Right ventricle myocardium superior (tissue), 1 donor: ENCODE results near the gene ZNF593. TPM values are rescaled to one million over a fixed set of nuclear protein-coding genes. Genes with fewer than 3 reads are reported as not detected.
A peak's percentile ranks its signal among the peaks of the same experiment; 100 is the strongest.

Experiments used
- ATAC-seq: fragments of 200-7000 bp; cut with Tn5 transposase; one replicate; pipeline ENCODE4 v1.9.1; 2020; ENCODE audit warnings: mild to moderate bottlenecking; ENCODE audit not compliant: poor library complexity
- DNase-seq: peaks from one replicate; pipeline ENCODE4 v3.0.0-alpha.2; 2020
- intact Hi-C: fragments of 100-400 bp; cut with DNase I; formaldehyde crosslinking; loops from one replicate; pipeline ENCODE4 v1.11.2; 2022
- total RNA-seq: library from RNA; stranded (reverse); fragmentation: NEBNext Ultra II Directional; extraction: Animal tissue kit (Norgen Biotek cat#: 25700); gene quantifications from one replicate; pipeline ENCODE4 v1.2.1, GENCODE V29; 2021
- donor health status: DM: no; HTN: yes; CAD: no; lungs with severe emphysema.

The ZNF593 gene
- total RNA-seq, 1 donor from 2014 or later = 14.1 TPM

DNA sequence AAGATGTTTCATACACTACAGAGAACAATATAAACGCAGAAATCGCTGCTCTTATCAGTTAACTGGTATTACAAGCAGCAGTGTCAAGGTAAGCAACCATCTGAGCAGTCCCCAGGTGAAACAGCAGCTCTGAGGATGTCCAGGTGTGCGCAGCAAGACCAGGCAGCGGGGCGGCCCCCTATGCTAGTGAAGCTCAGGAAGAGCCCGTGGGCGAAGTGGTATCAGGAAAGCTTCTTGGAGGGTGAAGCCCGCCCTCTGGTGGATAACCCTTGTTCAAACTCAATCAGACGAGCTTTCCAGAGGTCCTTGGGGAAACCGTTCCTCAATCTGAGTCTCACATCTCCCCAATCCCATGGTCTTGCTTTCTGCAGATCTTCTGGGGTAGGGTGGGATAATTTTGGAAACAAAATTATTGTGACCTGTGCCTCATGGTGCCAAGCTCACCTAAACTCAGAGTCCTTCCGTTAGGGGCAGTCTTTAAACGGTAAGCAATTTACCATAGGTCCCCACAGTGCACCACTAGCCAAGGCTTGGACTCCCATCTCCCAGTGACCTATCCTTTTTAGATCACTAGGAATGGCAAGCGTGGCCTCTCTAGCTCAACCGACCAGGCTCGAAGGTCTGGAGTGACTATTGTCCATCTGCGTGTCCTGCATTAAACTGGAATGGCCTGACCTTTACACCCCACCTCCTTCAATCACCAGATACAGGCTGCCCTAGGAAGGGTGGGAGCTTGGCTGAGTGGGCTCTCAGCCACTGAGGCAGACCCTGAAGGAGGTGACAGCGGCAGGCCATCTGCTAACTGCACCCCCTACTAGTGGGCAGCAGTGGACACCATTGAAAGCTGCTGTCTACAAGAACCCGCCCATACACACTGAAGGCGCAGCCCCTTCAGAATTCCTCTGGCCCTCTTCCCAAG is 24.4 kb upstream of the ZNF593 start:
- intact Hi-C loops = loop anchor here (2.0 to 5.0 kb wide), 2 partner anchors 40 to 108 kb away; no protein-coding TSS in a partner anchor
- DNase-seq (peak; percentile 72), ATAC-seq (peak; percentile 96)

DNA sequence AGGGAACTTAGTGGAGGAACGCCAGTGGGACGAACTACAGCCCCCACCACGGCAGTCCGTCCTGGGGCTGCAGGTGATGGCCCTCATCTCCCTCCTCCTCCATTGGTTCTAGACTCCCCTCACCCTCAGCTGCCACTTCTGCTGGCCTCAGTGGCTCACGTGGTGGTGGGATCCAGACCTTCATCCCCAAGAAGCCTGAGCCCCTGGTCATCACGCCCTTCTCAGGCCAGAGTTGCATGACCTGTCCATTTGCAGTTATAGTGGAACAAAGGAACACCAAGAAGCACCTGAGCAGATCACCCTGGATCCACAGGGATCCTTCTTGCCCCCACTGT is 23.8 kb upstream of the ZNF593 start:
- no peak for ATAC-seq
- DNase-seq = no peak
- intact Hi-C loops = loop anchor here (2.0 to 5.0 kb wide), 2 partner anchors 41 to 109 kb away; no protein-coding TSS in a partner anchor

GRCh38 chr1:26148887-26149286 is 20.8 kb upstream of the ZNF593 start:
- no peak for DNase-seq
- ATAC-seq = no peak
- intact Hi-C loops = loop anchor here (5.0 kb wide), 1 partner anchor 112 kb away; no protein-coding TSS in a partner anchor

- intact Hi-C loops = no loop called here
- DNase-seq (no peak), ATAC-seq (no peak)
Measured at GRCh38 chr1:26153966-26154532, 15.7 kb upstream of the ZNF593 start.

GRCh38 chr1:26154750-26155149 is 15.0 kb upstream of the ZNF593 start:
- intact Hi-C loops = loop anchor here (5.0 kb wide), 1 partner anchor 42 kb away; the partner anchor contains the start of gene PDIK1L
- ATAC-seq = no peak
- DNase-seq = no peak

DNA sequence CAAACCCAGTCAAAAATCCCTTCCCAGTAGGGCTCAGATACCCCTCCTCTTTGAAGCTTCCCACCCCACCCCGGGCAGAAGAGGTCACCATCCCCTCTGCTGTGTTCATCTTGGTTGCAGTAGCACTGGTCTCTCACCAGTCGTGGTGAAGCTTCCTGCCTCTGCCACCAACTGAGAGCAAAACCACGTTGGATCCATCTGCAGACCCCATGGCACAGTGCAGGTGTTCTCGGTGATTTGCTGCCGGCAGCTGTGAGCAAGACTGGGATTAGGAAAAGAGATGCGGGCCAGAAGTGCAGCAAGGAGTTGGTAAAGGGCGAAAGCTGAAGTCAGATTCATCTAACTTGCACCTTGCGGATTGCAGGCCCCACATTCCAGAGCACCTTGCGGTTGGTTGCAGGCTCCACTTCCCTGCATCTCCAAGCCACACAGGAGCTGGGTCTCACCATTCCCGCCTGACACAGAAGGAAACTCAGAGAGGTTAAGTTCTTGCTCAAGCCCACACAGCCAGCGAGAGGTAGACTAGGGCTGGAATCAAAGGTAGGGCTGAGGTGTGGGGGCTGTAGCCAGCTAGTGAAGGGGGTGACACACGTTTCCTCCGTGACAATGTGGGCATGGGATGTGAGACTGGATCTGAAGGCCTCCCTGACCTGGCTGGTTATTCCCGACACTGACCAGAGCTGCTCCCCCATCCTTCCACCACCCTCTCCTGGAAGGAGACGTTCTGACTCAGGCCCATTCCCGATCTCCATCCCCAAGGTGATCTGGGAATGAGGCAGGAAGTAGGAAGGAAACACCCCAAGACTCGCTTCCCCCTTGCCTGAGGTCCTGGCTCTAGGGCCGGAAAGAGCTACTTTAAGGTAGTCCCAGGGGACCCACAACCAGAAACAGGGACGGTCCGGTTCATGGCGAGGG is 14.1 kb upstream of the ZNF593 start:
- no peak for DNase-seq
- ATAC-seq = no peak
- intact Hi-C loops = loop anchor here (5.0 kb wide), 1 partner anchor 43 kb away; the partner anchor contains the start of gene PDIK1L

GRCh38 chr1:26156285-26157038 is 13.2 kb upstream of the ZNF593 start:
- DNase-seq = peak; percentile 80

DNA sequence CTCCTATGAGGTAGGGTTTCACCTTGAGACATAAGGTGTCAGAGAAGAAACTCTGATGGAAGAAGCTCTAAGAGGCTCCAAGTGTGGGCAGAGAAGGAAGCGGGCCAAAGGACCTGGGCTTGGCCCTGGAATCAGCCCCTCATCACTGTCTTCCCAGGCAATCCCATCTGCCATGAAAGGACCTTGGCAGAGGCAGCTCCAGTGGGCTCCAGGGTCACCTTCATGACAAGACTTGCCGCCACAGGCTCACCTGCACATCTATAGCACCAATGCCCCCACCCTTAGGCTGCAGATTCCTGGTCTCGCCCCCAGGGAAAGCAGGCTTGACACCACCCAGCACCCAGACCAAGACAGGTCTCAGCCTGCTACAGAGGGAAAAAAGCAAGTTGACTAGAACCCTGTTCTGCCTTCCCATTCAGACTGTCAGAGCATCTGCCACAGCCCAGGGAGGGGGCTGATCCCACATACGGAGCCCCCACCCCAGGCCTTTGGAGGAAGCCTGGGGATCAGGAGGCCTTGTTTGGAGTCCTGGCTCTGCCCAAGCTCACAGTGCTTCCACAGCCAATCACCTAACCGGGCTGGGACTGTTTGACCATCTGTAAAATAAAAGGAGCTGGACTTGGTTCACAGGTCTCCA is 11.3 kb upstream of the ZNF593 start:
- ATAC-seq (no peak), DNase-seq (no peak)
- intact Hi-C loops = loop anchor here (5.0 kb wide), 1 partner anchor 46 kb away; the partner anchor contains the start of gene PDIK1L

More at GRCh38 chr1:26156285-26157038, 13.2 kb upstream of the ZNF593 start:
- intact Hi-C loops = loop anchor here (5.0 kb wide), 1 partner anchor 44 kb away; the partner anchor contains the start of gene PDIK1L
- ATAC-seq = no peak

DNA sequence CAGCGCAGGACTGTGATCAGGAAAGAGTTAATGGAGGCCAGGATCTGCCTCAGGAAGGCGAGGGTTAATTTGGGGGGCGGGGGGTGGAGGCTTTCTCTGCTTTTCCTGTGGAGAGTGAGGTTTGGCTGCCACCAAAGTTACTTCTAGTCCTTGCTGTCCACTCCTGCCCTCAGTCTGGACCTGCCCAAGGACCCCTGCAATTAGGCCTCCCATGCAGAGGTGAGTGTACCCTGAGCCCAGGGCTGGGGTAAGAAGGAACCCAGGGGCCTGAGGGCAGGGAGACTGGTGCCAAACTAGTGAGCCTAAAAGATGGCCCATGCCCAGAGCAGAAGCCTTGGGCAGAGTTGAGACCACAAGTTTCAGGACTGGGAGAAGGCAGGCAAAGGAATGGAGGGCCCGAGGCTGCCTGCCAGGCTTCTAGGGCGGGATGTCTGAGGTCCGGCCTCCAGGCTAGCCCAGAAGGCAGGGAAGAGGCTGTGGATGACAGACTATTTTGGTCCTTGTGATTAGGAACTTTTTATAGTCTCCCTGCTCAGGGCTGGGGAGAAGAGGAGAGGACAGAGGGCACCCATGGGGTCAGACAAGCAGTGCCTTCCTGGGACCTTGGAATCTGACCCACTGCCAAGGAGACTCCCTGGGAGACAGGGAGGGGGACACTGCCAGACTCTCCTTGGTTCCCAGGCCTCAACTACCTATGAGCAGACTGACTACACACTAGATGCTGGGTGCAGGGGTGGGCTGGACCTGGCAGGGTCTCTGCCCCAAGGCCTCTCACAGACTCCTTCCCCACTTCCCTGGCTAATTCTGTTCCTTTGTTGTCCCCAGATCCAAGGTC is 10.6 kb upstream of the ZNF593 start, which contains the start of gene FAM110D:
Gene FAM110D (plus strand): TSS at position 172 of the 835 bp plus-strand sequence. CDS start 2,213 bp downstream, outside the sequence.
- ATAC-seq = peak; percentile 71
- DNase-seq = no peak
- intact Hi-C loops = loop anchor here (5.0 kb wide), 1 partner anchor 47 kb away; the partner anchor contains the start of gene PDIK1L

GRCh38 chr1:26159743-26160039 is 10.0 kb upstream of the ZNF593 start:
- ATAC-seq = no peak
- intact Hi-C loops = loop anchor here (5.0 kb wide), 2 partner anchors 47 to 122 kb away; partner anchors contain the start of gene PDIK1L
- DNase-seq = no peak

GRCh38 chr1:26160527-26161414 is 8.9 kb upstream of the ZNF593 start:
- DNase-seq (no peak), ATAC-seq (peak; percentile 6)
- intact Hi-C loops = loop anchor here (5.0 kb wide), 1 partner anchor 123 kb away; no protein-coding TSS in a partner anchor

DNA sequence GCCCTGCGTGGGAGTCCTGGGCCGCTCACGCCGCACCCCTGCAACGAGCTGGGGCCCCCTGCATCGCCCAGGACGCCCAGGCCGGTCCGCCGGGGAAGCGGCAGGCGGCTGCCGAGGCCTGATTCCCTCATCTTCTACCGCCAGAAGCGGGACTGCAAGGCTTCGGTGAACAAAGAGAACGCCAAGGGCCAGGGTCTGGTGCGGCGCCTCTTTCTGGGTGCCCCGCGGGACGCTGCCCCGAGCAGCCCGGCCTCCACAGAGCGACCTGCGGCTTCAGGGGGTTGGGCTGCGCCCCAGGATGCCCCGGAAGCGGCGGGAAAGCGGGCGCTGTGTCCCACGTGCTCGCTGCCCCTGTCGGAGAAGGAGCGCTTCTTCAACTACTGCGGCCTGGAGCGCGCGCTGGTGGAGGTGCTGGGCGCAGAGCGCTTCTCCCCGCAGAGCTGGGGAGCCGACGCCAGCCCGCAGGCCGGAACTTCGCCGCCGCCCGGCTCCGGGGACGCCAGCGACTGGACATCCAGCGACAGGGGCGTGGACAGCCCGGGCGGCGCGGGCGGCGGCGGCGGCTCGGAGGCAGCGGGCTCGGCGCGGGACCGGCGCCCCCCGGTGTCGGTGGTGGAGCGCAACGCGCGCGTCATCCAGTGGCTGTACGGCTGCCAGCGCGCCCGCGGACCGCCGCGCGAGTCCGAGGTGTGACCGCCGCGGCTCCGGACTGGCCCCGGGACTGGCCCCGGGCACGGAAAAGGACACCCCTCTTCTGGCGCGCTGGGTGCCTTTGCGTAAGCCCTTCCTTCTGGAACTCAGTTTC is 8.1 kb upstream of the ZNF593 start:
- intact Hi-C loops = loop anchor here (5.0 kb wide), 1 partner anchor 124 kb away; no protein-coding TSS in a partner anchor
- DNase-seq (peak; percentile 82), ATAC-seq (peak; percentile 74)

DNA sequence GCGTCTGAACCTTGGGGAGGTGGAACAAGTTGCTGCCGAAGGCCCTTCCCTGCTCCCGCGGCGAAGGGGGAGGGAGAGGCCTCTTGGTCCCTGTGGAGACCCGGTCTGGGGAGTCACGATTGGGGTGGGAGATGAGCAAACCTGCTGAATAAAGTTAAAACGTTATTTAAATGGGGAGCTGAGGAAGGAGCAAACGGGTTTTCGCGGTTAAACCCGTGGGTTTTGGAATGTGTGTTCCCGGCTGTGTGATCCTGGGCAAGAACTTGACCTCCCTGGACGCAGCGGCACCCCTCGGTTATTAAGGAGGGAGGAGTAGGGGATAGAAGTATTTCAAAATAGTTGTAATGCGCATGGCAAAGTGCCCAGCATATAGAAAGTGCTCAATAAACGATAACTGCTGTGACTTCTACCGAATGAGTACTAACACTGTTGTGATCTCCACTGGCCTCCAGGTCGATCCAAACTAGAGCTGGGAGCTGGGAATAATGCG is 7.4 kb upstream of the ZNF593 start:
- intact Hi-C loops = loop anchor here (5.0 kb wide), 1 partner anchor 125 kb away; no protein-coding TSS in a partner anchor
- ATAC-seq (no peak), DNase-seq (no peak)

DNA sequence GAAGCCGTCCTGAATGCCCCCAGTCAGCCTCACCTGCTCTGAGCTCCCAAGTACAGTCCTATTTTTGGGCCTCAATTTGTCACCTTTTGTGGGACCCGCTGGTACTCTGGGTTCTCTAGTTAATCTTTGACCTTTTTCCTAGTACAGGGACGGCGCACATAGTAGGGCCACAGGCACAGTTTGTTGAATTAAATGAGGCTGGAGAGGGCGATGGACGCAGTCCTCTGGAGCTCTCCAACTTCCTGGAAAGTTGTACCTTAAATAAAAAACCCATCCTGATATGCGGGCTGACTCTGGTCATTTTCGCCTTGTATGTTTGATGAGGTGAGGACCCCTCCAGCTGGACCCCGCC is 6.0 kb upstream of the ZNF593 start:
- intact Hi-C loops = loop anchor here (5.0 kb wide), 1 partner anchor 126 kb away; no protein-coding TSS in a partner anchor
- DNase-seq (no peak), ATAC-seq (no peak)
